Endothelial cell of umbilical vein (primary cell): ENCODE data around the gene ANKRD13D.

ENCODE experiments used
- CTCF ChIP-seq, 2 donors: IDR thresholded peaks; 1 replicate in 1 of 2; 2 replicates in 1 of 2; pipeline ENCODE4 v1.5.1; 2011; ENCODE audit warnings: low read length in 2 of 2, mild to moderate bottlenecking in 2 of 2, moderate library complexity in 2 of 2, control low read depth in 1 of 2, inconsistent platforms in 1 of 2, low read depth in 1 of 2; ENCODE audit not compliant: insufficient read depth in 1 of 2; ENCODE audit errors: extremely low read depth in 1 of 2
- EZH2 ChIP-seq: IDR thresholded peaks from 2 replicates; pipeline ENCODE4 v1.6.1; 2012; ENCODE audit warnings: borderline replicate concordance, low read depth, mild to moderate bottlenecking, moderate library complexity, low read length, inconsistent platforms; ENCODE audit not compliant: severe bottlenecking

- TF ChIP-seq CTCF (IDR thresholded peaks at IDR 0.05; ENCODE audit: extremely low read depth in 1 of 2, insufficient read depth in 1 of 2, low read depth in 1 of 2, low read length in 2 of 2), result no peak
- no peak for TF ChIP-seq EZH2
Observed at GRCh38 chr11:67281552-67282150, 7.5 kb upstream of the ANKRD13D start.
